ENCODE measurements around the gene MYO18B. TPM values are rescaled to one million over a fixed set of nuclear protein-coding genes. Genes with fewer than 3 reads are reported as not detected.

Gene MYO18B
- total and polyA plus RNA-seq, 2 donors (not counting 3 experiments of a cell fraction or from before 2014, with no cell fraction given): 0.01 TPM; not detected in 1

GRCh38 chr22:25834490-25834889, 92.5 kb downstream of the MYO18B start:
- dilution Hi-C loops (cut with MboI; ENCODE audit: extremely low pct_ligation_motif_present, low sequenced_read_pairs) (no loop called here), intact Hi-C loops (cut with micrococcal nuclease) (no loop called here)
- POLR2A ChIA-PET: no interaction called here
- FAIRE-seq (no peak), DNase-seq (ENCODE audit: low read depth, low spot score) (no peak)
- Histone ChIP-seq H3K9me3 (replicated peaks; ENCODE audit: control insufficient read depth, insufficient read depth, low read length) (no peaks in the 10 kb centered on the region), H3K27me3 (ENCODE audit: control insufficient read depth in 2 of 2, insufficient read depth in 2 of 2, low read length in 2 of 2) (no peaks in the 10 kb centered on the region), H3K27ac (ENCODE audit: insufficient read depth, low read depth, low read length) (no peak overlapping the region), H3K9ac (replicated peaks; ENCODE audit: extremely low read depth, insufficient read depth, low read length) (no peak overlapping the region), H3K4me1 (ENCODE audit: control insufficient read depth, extremely low read depth, insufficient read depth, low read length) (no peaks in the 10 kb centered on the region), H2AFZ (ENCODE audit: low read depth, low read length) (no peak overlapping the region), H3K36me3 (ENCODE audit: control insufficient read depth in 2 of 2, extremely low read depth in 1 of 2, insufficient read depth in 2 of 2, low read length in 2 of 2) (no peaks in the 10 kb centered on the region), H3K4me2 (ENCODE audit: insufficient read depth, low read length) (no peak overlapping the region), H3K79me2 (ENCODE audit: control insufficient read depth, insufficient read depth, low read length) (no peaks in the 10 kb centered on the region), H4K20me1 (replicated peaks; ENCODE audit: control insufficient read depth, extremely low read depth, insufficient read depth, low read length) (no peaks in the 10 kb centered on the region), H3K9me1 (replicated peaks; ENCODE audit: control insufficient read depth, extremely low read depth, insufficient read depth, low read length) (no peaks in the 10 kb centered on the region), H3K4me3 (replicated peaks in 1 of 3; ENCODE audit: insufficient read depth in 1 of 3, low read depth in 1 of 3, low read length in 3 of 3) (no peak overlapping the region)
- BruUV-seq (replicated peaks): no TSS peak
- CTCF ChIA-PET: no interaction called here
- TF ChIP-seq FOS (IDR thresholded peaks at IDR 0.05; ENCODE audit: borderline replicate concordance, insufficient read depth, low read length) (no peak), GATA2 (IDR thresholded peaks at IDR 0.05; ENCODE audit: insufficient read depth, insufficient read length, low read depth, low read length) (no peak), MAX (IDR thresholded peaks at IDR 0.05; ENCODE audit: insufficient read depth, insufficient read length) (no peak), JUN (IDR thresholded peaks at IDR 0.05; ENCODE audit: borderline replicate concordance, insufficient read depth, insufficient read length, low read depth) (no peak), POLR2AphosphoS5 (IDR thresholded peaks at IDR 0.05; ENCODE audit: insufficient read depth, low read depth, low read length) (no peak), EZH2 (IDR thresholded peaks at IDR 0.05; ENCODE audit: borderline replicate concordance, low read depth, low read length, severe bottlenecking) (no peak), MYC (IDR thresholded peaks at IDR 0.05; ENCODE audit: low read depth, low read length) (no peak), CTCF (IDR thresholded peaks at IDR 0.05; ENCODE audit: extremely low read depth in 1 of 2, insufficient read depth in 1 of 2, low read depth in 1 of 2, low read length in 2 of 2) (no peak), POLR2A (IDR thresholded peaks at IDR 0.05; ENCODE audit: low read depth, low read length) (no peak)

Data from endothelial cell of umbilical vein (primary cell).